ENCODE data around the gene CBR4. TPM values are rescaled to one million over a fixed set of nuclear protein-coding genes. Genes with fewer than 3 reads are reported as not detected.
A peak's percentile ranks its signal among the peaks of the same experiment; 100 is the strongest.

Gene CBR4
- total RNA-seq, 1 experiment from 2014 or later: 31.6 TPM

DNA sequence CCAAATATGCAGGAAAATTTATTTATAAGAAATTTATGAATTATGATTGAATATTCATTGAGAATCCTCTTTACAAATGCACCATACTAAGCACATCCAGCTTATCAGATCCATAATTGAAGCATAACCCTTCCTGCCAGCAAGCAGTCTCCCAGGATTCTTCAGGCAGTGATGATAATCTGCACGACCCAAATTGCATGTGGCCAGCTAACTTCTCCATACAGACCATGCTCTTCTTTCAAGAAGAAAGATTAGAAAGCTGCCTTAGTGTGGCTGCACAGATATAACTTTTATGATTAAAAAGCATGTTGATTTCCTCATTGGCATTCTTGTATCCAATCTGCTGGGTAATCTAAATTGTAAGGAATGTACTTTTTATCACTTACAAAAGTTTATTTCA, 3.3 kb upstream of the CBR4 start:
- Histone ChIP-seq H3K27ac (ENCODE audit: low read depth, low read length, poor library complexity, severe bottlenecking) (no peak overlapping the region), H3K27me3 (replicated peaks; ENCODE audit: insufficient read depth, low read depth, low read length, poor library complexity) (no peaks in the 10 kb centered on the region), H3K36me3 (ENCODE audit: insufficient read depth, low read length, poor library complexity, severe bottlenecking) (no peaks in the 10 kb centered on the region), H3K4me3 (ENCODE audit: low read depth, low read length, poor library complexity, severe bottlenecking) (no peak overlapping the region), H3K4me1 (ENCODE audit: insufficient read depth, low read length, poor library complexity, severe bottlenecking) (peaks cover 12% of the 10 kb centered on the region), H3K9me3 (ENCODE audit: low read depth, low read length, poor library complexity, severe bottlenecking) (no peaks in the 10 kb centered on the region)
- POLR2A ChIA-PET (ENCODE audit: low non-redundant PET): no interaction called here
- CTCF ChIA-PET: no interaction called here
- TF ChIP-seq CTCF (conservative IDR thresholded peaks at IDR 0.05; ENCODE audit: low read depth, low read length) (no peak), EZH2 (IDR thresholded peaks at IDR 0.05; ENCODE audit: borderline replicate concordance, low read depth, low read length, poor library complexity, severe bottlenecking) (no peak)
- no TSS peak for BruUV-seq (replicated peaks)
- no peak for DNase-seq (ENCODE audit: low spot score)
- intact Hi-C loops (cut with micrococcal nuclease; ENCODE audit: unreplicated experiment): loop anchor here (5.0 kb wide), 1 partner anchor 259 kb away; the partner anchor contains the start of gene SH3RF1

GRCh38 chr4:169012049-169012448, 2.0 kb upstream of the CBR4 start:
- no peak overlapping the region for H3K4me3 ChIP-seq (ENCODE audit: low read depth, low read length, poor library complexity, severe bottlenecking)
- H3K36me3 ChIP-seq (ENCODE audit: insufficient read depth, low read length, poor library complexity, severe bottlenecking): no peaks in the 10 kb centered on the region
- no TSS peak for BruUV-seq (replicated peaks)
- H3K27ac ChIP-seq (ENCODE audit: low read depth, low read length, poor library complexity, severe bottlenecking): no peak overlapping the region
- CTCF ChIA-PET: no interaction called here
- DNase-seq (ENCODE audit: low spot score): no peak
- H3K9me3 ChIP-seq (ENCODE audit: low read depth, low read length, poor library complexity, severe bottlenecking): no peaks in the 10 kb centered on the region
- peaks cover 3% of the 10 kb centered on the region for H3K4me1 ChIP-seq (ENCODE audit: insufficient read depth, low read length, poor library complexity, severe bottlenecking)
- no peaks in the 10 kb centered on the region for H3K27me3 ChIP-seq (replicated peaks; ENCODE audit: insufficient read depth, low read depth, low read length, poor library complexity)
- no peak for TF ChIP-seq EZH2 (IDR thresholded peaks at IDR 0.05; ENCODE audit: borderline replicate concordance, low read depth, low read length, poor library complexity, severe bottlenecking)
- POLR2A ChIA-PET (ENCODE audit: low non-redundant PET): no interaction called here
- intact Hi-C loops (cut with micrococcal nuclease; ENCODE audit: unreplicated experiment): loop anchor here (5.0 kb wide), 1 partner anchor 260 kb away; the partner anchor contains the start of gene SH3RF1

DNA sequence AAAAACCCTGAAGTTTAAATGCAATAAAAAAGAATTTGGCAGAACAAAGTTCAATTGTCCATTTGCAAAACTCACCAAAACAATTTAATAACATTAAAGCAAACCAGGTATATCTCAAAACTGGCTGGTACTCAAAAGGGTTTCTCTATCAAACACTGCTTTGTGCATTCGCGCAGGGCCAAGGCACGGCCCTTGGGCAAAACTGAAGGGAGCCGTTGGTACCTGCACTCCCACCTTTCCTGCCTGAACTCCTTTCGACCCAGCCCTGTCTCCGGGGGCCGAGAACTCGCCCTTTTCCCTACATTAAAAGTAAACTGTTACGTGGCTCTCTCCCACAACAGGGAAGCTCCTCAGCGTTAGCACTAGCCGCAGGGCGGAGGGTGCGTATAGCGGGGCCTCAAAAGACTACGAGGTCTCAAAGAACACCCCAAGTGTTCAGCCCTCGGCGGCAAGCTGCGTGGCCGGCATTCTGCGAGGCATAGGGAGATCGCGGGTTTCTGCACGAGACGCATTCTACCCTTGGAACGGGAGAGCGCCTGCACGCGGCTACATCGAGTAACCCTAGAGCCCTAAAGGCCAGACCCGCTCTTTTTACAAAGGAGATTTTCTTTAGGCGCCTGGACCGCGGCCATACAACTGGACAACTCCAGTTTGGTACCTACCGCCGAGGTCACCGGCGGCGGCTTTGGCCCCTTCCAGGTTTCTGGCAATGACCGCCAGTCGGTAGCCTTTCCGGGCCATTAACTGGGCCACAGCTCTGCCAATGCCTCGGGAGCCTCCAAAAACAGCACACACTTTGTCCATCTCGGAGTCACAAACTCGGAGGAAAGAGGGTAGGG, 550 bp downstream of the CBR4 start:
- POLR2A ChIA-PET (ENCODE audit: low non-redundant PET): interaction anchor here (0.7 to 0.9 kb wide), 3 partner anchors 16 to 613 kb away, joined by 5 to 11 read pairs (median 6); no protein-coding TSS in a partner anchor
- Histone ChIP-seq H3K36me3 (ENCODE audit: insufficient read depth, low read length, poor library complexity, severe bottlenecking) (peaks cover 11% of the 10 kb centered on the region), H3K27me3 (replicated peaks; ENCODE audit: insufficient read depth, low read depth, low read length, poor library complexity) (no peaks in the 10 kb centered on the region), H3K9me3 (ENCODE audit: low read depth, low read length, poor library complexity, severe bottlenecking) (no peaks in the 10 kb centered on the region), H3K4me1 (ENCODE audit: insufficient read depth, low read length, poor library complexity, severe bottlenecking) (peaks cover 14% of the 10 kb centered on the region), H3K27ac (ENCODE audit: low read depth, low read length, poor library complexity, severe bottlenecking) (peak overlapping the region; percentile 93), H3K4me3 (ENCODE audit: low read depth, low read length, poor library complexity, severe bottlenecking) (peak overlapping the region; percentile 77)
- CTCF ChIA-PET: interaction anchor here (0.7 to 1.0 kb wide), 9 partner anchors 10 to 648 kb away, joined by 3 to 10 read pairs (median 4); no protein-coding TSS in a partner anchor
- TSS peak; percentile 84 for BruUV-seq (replicated peaks)
- DNase-seq (ENCODE audit: low spot score): peak; percentile 74
- intact Hi-C loops (cut with micrococcal nuclease; ENCODE audit: unreplicated experiment): loop anchor here (5.0 kb wide), 4 partner anchors 263 to 497 kb away; partner anchors contain the start of gene SH3RF1
- peak; percentile 52 for TF ChIP-seq CTCF (conservative IDR thresholded peaks at IDR 0.05; ENCODE audit: low read depth, low read length)
- no peak for TF ChIP-seq EZH2 (IDR thresholded peaks at IDR 0.05; ENCODE audit: borderline replicate concordance, low read depth, low read length, poor library complexity, severe bottlenecking)

All from A673 (cell line).